ENCODE data around the gene ITGAV.
A peak's percentile ranks its signal among the peaks of the same experiment; 100 is the strongest.
"Not testable (repeated sequence)": the region's sequence is repeated elsewhere in the genome, so short reads cannot be mapped to it uniquely, and the experiment has no call there.

ITGAV gene

GRCh38 chr2:186589612-186590349, at the start of gene ITGAV:
Gene ITGAV, plus strand, starts transcription at chr2:186590056. Its CDS starts 283 bp downstream, at chr2:186590339.
- DNase-seq (ENCODE audit: low read depth in 1 of 2, low spot score in 1 of 2): peak; percentile 50 to 71

GRCh38 chr2:186540941-186541340, 48.9 kb upstream of the ITGAV start:
- DNase-seq (ENCODE audit: low read depth in 1 of 2, low spot score in 1 of 2): no peak

GRCh38 chr2:186542002-186542401, 47.9 kb upstream of the ITGAV start:
- DNase-seq (ENCODE audit: low read depth in 1 of 2, low spot score in 1 of 2): no peak

- DNase-seq (ENCODE audit: low read depth in 1 of 2, low spot score in 1 of 2): no peak
Measured at GRCh38 chr2:186543561-186544131, 46.2 kb upstream of the ITGAV start.

- DNase-seq (ENCODE audit: low read depth in 1 of 2, low spot score in 1 of 2): no peak
Measured at GRCh38 chr2:186544255-186544675, 45.6 kb upstream of the ITGAV start.

GRCh38 chr2:186546846-186547245, 43.0 kb upstream of the ITGAV start:
- no peak for DNase-seq (ENCODE audit: low read depth in 1 of 2, low spot score in 1 of 2)

GRCh38 chr2:186551323-186552050, 38.4 kb upstream of the ITGAV start:
- no peak for DNase-seq (ENCODE audit: low read depth in 1 of 2, low spot score in 1 of 2)

- DNase-seq (ENCODE audit: low read depth in 1 of 2, low spot score in 1 of 2): no peak
Measured at GRCh38 chr2:186554429-186554828, 35.4 kb upstream of the ITGAV start.

GRCh38 chr2:186554850-186555671, 34.8 kb upstream of the ITGAV start:
- DNase-seq (ENCODE audit: low read depth in 1 of 2, low spot score in 1 of 2): no peak

- no peak for DNase-seq (ENCODE audit: low read depth in 1 of 2, low spot score in 1 of 2)
Measured at GRCh38 chr2:186558512-186559276, 31.2 kb upstream of the ITGAV start.

- no peak for DNase-seq (ENCODE audit: low read depth in 1 of 2, low spot score in 1 of 2)
Measured at GRCh38 chr2:186559370-186559769, 30.5 kb upstream of the ITGAV start.

- no peak for DNase-seq (ENCODE audit: low read depth in 1 of 2, low spot score in 1 of 2)
Measured at GRCh38 chr2:186559848-186560247, 30.0 kb upstream of the ITGAV start.

- no peak for DNase-seq (ENCODE audit: low read depth in 1 of 2, low spot score in 1 of 2)
Measured at GRCh38 chr2:186560254-186560653, 29.6 kb upstream of the ITGAV start.

- DNase-seq (ENCODE audit: low read depth in 1 of 2, low spot score in 1 of 2): no peak
Measured at GRCh38 chr2:186561467-186562208, 28.2 kb upstream of the ITGAV start.

GRCh38 chr2:186562209-186562578, 27.7 kb upstream of the ITGAV start:
- no peak for DNase-seq (ENCODE audit: low read depth in 1 of 2, low spot score in 1 of 2)

- DNase-seq (ENCODE audit: low read depth in 1 of 2, low spot score in 1 of 2): not testable (repeated sequence)
Measured at GRCh38 chr2:186568600-186568999, 21.3 kb upstream of the ITGAV start.

GRCh38 chr2:186569127-186569526, 20.7 kb upstream of the ITGAV start:
- DNase-seq (ENCODE audit: low read depth in 1 of 2, low spot score in 1 of 2): not testable (repeated sequence)

GRCh38 chr2:186569897-186570296, 20.0 kb upstream of the ITGAV start:
- DNase-seq (ENCODE audit: low read depth in 1 of 2, low spot score in 1 of 2): no peak

- no peak for DNase-seq (ENCODE audit: low read depth in 1 of 2, low spot score in 1 of 2)
Measured at GRCh38 chr2:186570604-186571003, 19.3 kb upstream of the ITGAV start.

GRCh38 chr2:186572705-186573104, 17.2 kb upstream of the ITGAV start:
- DNase-seq (ENCODE audit: low read depth in 1 of 2, low spot score in 1 of 2): no peak

All from activated CD4-positive, alpha-beta T cell treated with anti-CD3 and anti-CD28 coated beads, Interleukin-2, amount 50 U/mL, for 24 hours (primary cell).